ENCODE measurements around the gene BABAM2. TPM values are rescaled to one million over a fixed set of nuclear protein-coding genes. Genes with fewer than 3 reads are reported as not detected.

Gene BABAM2
- total and polyA plus RNA-seq, 10 of the 15 experiments (the other 5 are each of a cell fraction or from before 2014, with no cell fraction given), result 30.7 to 59.9 (median 44.5) TPM

DNA sequence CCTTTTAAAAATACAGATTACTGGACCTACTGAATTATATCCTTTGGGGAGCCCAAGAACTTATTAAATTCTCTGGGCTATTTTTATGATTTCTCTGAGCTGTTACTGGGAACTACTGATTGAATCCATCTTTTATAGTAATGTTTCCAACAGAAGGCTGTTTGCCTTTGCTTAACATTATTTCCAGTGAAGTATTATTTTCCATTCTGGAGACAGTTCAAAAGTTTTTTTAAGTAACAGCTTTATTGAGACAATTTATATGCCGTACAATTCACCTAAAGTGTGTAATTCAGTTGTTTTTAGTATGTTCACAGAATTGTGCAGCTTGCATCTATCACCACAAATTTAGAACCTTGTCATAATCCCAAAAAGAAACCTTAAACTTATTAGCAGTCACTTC, 100.6 kb downstream of the BABAM2 start:
- no peaks in the 10 kb centered on the region; the same call in 2 of the 3 replicates for H3K9me3 ChIP-seq (replicated peaks; ENCODE audit: control insufficient read depth, insufficient read depth, low read length)
- no peak for TF ChIP-seq BCL11A (IDR thresholded peaks at IDR 0.05; ENCODE audit: low read depth, low read length)
- no peak for TF ChIP-seq SPI1 (IDR thresholded peaks at IDR 0.05; ENCODE audit: borderline replicate concordance, insufficient read depth, low read depth, low read length)
- TF ChIP-seq RBBP5 (conservative IDR thresholded peaks at IDR 0.05), result no peak
- no peak for TF ChIP-seq IRF4 (IDR thresholded peaks at IDR 0.05; ENCODE audit: low read depth, low read length)
- no peak for TF ChIP-seq JUNB (IDR thresholded peaks at IDR 0.05)
- TF ChIP-seq ZNF24 (IDR thresholded peaks at IDR 0.05), result no peak
- no peak for TF ChIP-seq PAX8 (IDR thresholded peaks at IDR 0.05)
- no peak for TF ChIP-seq MYC (IDR thresholded peaks at IDR 0.05; ENCODE audit: insufficient read depth, insufficient read length, insufficient replicate concordance, low read length, severe bottlenecking)
- no peak for TF ChIP-seq ZNF622 (IDR thresholded peaks at IDR 0.05)
- no peak for TF ChIP-seq FOXK2 (IDR thresholded peaks at IDR 0.05)
- no peak for TF ChIP-seq FOXM1 (IDR thresholded peaks at IDR 0.05; ENCODE audit: low read depth, low read length)
- TF ChIP-seq KLF5 (IDR thresholded peaks at IDR 0.05; ENCODE audit: partially characterized antibody), result no peak
- TF ChIP-seq, protein P1, sequence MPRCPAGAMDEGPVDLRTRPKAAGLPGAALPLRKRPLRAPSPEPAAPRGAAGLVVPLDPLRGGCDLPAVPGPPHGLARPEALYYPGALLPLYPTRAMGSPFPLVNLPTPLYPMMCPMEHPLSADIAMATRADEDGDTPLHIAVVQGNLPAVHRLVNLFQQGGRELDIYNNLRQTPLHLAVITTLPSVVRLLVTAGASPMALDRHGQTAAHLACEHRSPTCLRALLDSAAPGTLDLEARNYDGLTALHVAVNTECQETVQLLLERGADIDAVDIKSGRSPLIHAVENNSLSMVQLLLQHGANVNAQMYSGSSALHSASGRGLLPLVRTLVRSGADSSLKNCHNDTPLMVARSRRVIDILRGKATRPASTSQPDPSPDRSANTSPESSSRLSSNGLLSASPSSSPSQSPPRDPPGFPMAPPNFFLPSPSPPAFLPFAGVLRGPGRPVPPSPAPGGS (IDR thresholded peaks at IDR 0.05; ENCODE audit: borderline replicate concordance, insufficient read depth, low read depth, low read length, poor library complexity, severe bottlenecking), result no peak
- TF ChIP-seq BACH1 (IDR thresholded peaks at IDR 0.05; ENCODE audit: borderline replicate concordance), result no peak
- no peak overlapping the region for H2AFZ ChIP-seq (ENCODE audit: control insufficient read depth, low read depth, low read length)
- no peaks in the 10 kb centered on the region for H3K4me1 ChIP-seq (ENCODE audit: control insufficient read depth, insufficient read depth, low read length)
- ATAC-seq (no peak), DNase-seq (ENCODE audit: low read depth, low spot score) (no peak), FAIRE-seq (no peak)
- no TSS peak for BruUV-seq (replicated peaks)
- H3K36me3 ChIP-seq (ENCODE audit: control insufficient read depth in 2 of 2, insufficient read depth in 2 of 2, low read length in 1 of 2), result peaks cover 0 to 6% of the 10 kb centered on the region in 2 experiments; a peak in 1 of 4 replicates
- SMC1A ChIA-PET (ENCODE audit: uncharacterized antibody, unreplicated experiment), result interaction anchor here (0.6 to 2.5 kb wide), 4 partner anchors 9 to 101 kb away, joined by 3 to 5 read pairs (median 3); no protein-coding TSS in a partner anchor
- H3K79me2 ChIP-seq (ENCODE audit: control insufficient read depth, insufficient read depth, low read length), result no peaks in the 10 kb centered on the region
- no peak overlapping the region for H3K27ac ChIP-seq (ENCODE audit: control insufficient read depth, insufficient read depth)
- POLR2A ChIA-PET, result no interaction called here
- H3K9ac ChIP-seq (ENCODE audit: control insufficient read depth, insufficient read depth, low read length), result no peak overlapping the region
- H3K4me3 ChIP-seq, result no peak overlapping the region
- intact Hi-C loops (cut with micrococcal nuclease; ENCODE audit: unreplicated experiment) (no loop called here), in situ Hi-C loops (cut with MboI) (no loop called here)
- no peaks in the 10 kb centered on the region for H4K20me1 ChIP-seq (ENCODE audit: control insufficient read depth, insufficient read depth)
- no peaks in the 10 kb centered on the region for H3K27me3 ChIP-seq (replicated peaks in 1 of 2; ENCODE audit: control insufficient read depth in 2 of 2, insufficient read depth in 2 of 2, low read length in 1 of 2)
- RAD21 ChIA-PET (ENCODE audit: unreplicated experiment), result no interaction called here
- 100% methylated on average over 1 of the region's 1 CpG for WGBS (ENCODE audit: insufficient coverage, insufficient replicate concordance, low lambda C conversion rate, missing lambda C conversion rate)
- CTCF ChIA-PET, result no interaction called here
- no peak overlapping the region for H3K4me2 ChIP-seq (ENCODE audit: control insufficient read depth, insufficient read depth)
